Naive B cell (primary cell): ENCODE measurements around the gene GEMIN4. TPM values are rescaled to one million over a fixed set of nuclear protein-coding genes. Genes with fewer than 3 reads are reported as not detected.
"Not testable (repeated sequence)": the region's sequence is repeated elsewhere in the genome, so short reads cannot be mapped to it uniquely, and the experiment has no call there.

Experiments used
- ATAC-seq, 2 donors: fragments of 150-1000 bp; cut with Tn5 transposase; 2 replicates each; pipeline ENCODE4 v1.10.0; 2021; ENCODE audit warnings: low read depth in 2 of 2, mild to moderate bottlenecking in 2 of 2, moderate library complexity in 2 of 2
- DNase-seq: peaks from one replicate; pipeline ENCODE4 v3.0.0; 2022
- H3K27ac Mint-ChIP-seq, 6 donors: one replicate each; pipeline ENCODE4 v1.8.0; 2020 to 2022; ENCODE audit warnings: mild to moderate bottlenecking in 6 of 6, mixed read lengths in 6 of 6, moderate library complexity in 5 of 6, inconsistent platforms in 2 of 6
- H3K27me3 Mint-ChIP-seq, 3 donors: one replicate each; pipeline ENCODE4 v1.8.0; 2021 to 2022; ENCODE audit warnings: mixed read lengths in 3 of 3, mild to moderate bottlenecking in 1 of 3
- H3K36me3 Mint-ChIP-seq, 2 donors: one replicate each; pipeline ENCODE4 v1.8.0; 2020 to 2022; ENCODE audit warnings: mixed read lengths in 2 of 2, inconsistent platforms in 1 of 2, mild to moderate bottlenecking in 1 of 2
- H3K4me1 Mint-ChIP-seq, 3 donors: one replicate each; pipeline ENCODE4 v1.8.0; 2020 to 2022; ENCODE audit warnings: mixed read lengths in 3 of 3, inconsistent platforms in 1 of 3, mild to moderate bottlenecking in 1 of 3, moderate library complexity in 1 of 3
- H3K4me3 Mint-ChIP-seq, 8 donors: one replicate each; pipeline ENCODE4 v1.8.0; 2020 to 2022; ENCODE audit warnings: mild to moderate bottlenecking in 8 of 8, mixed read lengths in 8 of 8, moderate library complexity in 8 of 8, inconsistent platforms in 2 of 8
- H3K9me3 Mint-ChIP-seq, 7 donors: one replicate each; pipeline ENCODE4 v1.8.0; 2020 to 2022; ENCODE audit warnings: mixed read lengths in 7 of 7, mild to moderate bottlenecking in 5 of 7, inconsistent platforms in 2 of 7, moderate library complexity in 1 of 7
- polyA plus RNA-seq, 6 donors: library from polyadenylated mRNA; unstranded; fragments of 300-500 nt; fragmentation: Illumina TruSeq; gene quantifications; one replicate each; pipeline ENCODE4 v1.2.3, GENCODE V29; 2021; ENCODE audit warnings: low read depth in 6 of 6

GEMIN4 gene
- polyA plus RNA-seq: 10 to 100 TPM; 22.8 to 37.8 (median 26.2) TPM

DNA sequence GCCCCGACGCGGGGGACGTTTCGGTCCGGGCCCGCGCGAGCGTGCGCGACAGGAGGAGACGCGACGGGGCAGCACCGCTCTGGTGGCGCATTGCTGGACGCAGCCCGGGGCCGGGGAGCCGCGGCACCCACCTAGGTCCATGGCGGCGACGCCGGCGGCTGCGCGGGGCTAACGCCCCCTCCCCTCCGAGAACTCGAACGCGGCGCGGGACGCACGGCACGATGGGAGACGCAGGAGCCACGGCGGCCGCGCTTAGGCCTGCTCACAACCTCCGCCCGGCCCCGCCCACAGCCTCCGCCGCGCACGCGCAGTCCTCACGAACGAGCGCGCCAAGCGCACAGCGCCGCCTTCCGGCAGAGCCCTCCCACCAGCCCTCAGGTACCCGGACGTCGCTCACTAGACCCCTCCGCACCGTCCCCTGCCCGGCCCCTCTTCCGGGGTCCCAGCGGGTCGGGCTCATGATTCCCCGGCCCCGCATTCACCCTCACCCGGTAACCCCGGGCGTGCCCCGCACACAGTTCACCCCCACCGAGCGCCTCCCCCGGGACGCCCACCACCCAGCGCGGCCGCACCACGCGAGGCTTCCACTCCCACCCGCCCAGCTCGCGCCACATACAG is at the start of gene GEMIN4:
Gene GEMIN4 (minus strand): TSS at position 263 of the 618 bp plus-strand sequence. CDS start 122 bp downstream, at position 141.
- H3K4me3 Mint-ChIP-seq: peak within 1 kb of the TSS; percentile 91 to 97 (median 96)
- H3K36me3 Mint-ChIP-seq: no peaks in the 10 kb centered on the region
- H3K27ac Mint-ChIP-seq: peak within 1 kb of the TSS; percentile 96 to 100 (median 98)
- DNase-seq (peak; percentile 99), ATAC-seq (peak; percentile 78 to 79)
- H3K27me3 Mint-ChIP-seq: no peaks in the 10 kb centered on the region
- H3K9me3 Mint-ChIP-seq: no peaks in the 10 kb centered on the region
- H3K4me1 Mint-ChIP-seq: peaks cover 37 to 41% (median 38%) of the 10 kb centered on the region in 3 donors

DNA sequence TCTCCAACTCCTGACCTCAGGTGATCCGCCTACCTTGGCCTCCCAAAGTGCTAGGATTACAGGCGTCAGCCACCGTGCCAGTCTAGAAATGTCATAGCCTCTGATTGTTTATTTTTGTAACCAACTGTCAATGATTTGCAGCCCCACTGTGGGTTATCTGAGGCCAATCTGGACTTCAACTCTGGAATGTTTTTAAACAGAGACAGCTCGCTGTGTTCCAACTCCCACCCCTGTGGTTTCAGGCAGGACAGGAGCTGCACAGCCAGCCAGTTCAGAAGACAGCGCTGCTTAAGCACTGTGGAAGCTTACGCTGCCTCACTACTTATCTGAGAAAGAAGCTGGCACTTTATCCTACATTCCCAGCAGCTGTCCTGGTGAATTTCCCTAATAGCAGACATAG is 49.6 kb upstream of the GEMIN4 start:
- Mint-ChIP-seq H3K27ac (no peak overlapping the region), H3K36me3 (no peaks in the 10 kb centered on the region), H3K4me1 (peaks cover 0 to 2% (median 0%) of the 10 kb centered on the region in 3 donors), H3K4me3 (no peak overlapping the region), H3K27me3 (no peaks in the 10 kb centered on the region), H3K9me3 (no peaks in the 10 kb centered on the region)
- no peak for ATAC-seq
- no peak for DNase-seq

DNA sequence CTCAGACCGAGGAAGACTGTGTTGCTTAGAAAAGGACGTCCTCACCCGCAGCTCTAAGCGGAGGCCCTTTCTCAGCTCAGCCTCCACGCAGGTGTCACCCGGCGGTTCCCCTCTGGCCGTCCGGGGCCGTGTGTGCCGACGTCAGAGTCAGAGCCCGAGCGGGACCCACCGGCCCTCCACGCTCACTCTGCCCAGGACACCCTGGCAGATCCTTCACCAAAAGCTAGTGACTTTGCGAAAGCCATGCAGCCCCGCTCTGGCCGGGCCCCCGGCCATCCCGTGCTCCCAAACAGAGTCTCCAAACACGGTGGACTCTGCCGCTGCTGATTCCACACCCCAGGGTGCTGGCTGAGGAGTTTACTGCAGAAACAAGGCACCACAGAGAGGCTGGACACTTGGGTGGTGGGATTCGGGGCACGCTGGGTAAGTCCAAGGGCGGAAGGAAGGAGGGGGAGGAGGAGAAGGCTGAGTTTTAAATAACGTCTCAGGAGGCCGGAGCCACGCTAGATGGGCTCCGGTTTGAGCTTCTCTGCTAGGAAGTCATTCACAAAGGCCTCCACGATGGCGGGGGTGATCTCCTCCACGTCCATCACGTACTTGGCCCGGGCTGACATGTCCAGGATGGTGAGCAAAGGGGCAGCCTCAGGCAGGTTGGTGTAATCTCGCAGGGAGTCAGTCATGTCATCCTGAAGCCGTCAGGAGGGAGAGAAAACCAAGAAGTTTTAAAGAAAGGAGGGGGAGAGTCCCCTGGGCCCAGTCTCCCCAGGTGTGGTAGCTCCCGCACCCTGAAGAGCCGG is 48.6 kb upstream of the GEMIN4 start:
- ATAC-seq: no peak
- Mint-ChIP-seq H3K36me3 (no peaks in the 10 kb centered on the region), H3K27ac (peak overlapping the region in 1 of 6 donors; percentile 47), H3K4me1 (peaks cover 0 to 3% (median 0%) of the 10 kb centered on the region in 3 donors), H3K27me3 (no peaks in the 10 kb centered on the region), H3K9me3 (no peaks in the 10 kb centered on the region), H3K4me3 (no peak overlapping the region)
- DNase-seq: no peak

DNA sequence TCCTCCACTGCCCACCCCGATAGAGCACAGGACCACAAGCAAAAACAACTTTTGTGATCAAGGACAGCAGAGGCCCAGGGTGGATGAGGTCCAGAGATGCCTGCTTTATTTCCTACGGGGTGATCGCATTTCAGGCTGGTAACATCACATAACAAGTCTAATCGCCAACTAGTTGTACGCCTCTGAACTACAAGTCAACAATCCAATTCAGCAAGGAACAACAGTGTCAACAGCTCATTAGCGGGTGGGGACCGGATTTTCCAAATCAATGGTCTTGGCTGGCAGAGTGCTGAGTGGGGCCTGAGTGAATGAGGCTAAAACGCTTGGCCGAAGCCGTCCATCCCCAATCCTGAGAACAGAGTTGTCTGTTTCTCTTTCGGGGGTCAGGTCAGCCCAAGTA is 47.2 kb upstream of the GEMIN4 start:
- Mint-ChIP-seq H3K27ac (no peak overlapping the region), H3K4me3 (no peak overlapping the region), H3K27me3 (no peaks in the 10 kb centered on the region), H3K9me3 (no peaks in the 10 kb centered on the region), H3K36me3 (no peaks in the 10 kb centered on the region), H3K4me1 (peaks cover 0 to 11% (median 5%) of the 10 kb centered on the region in 3 donors)
- no peak for ATAC-seq
- DNase-seq: no peak

DNA sequence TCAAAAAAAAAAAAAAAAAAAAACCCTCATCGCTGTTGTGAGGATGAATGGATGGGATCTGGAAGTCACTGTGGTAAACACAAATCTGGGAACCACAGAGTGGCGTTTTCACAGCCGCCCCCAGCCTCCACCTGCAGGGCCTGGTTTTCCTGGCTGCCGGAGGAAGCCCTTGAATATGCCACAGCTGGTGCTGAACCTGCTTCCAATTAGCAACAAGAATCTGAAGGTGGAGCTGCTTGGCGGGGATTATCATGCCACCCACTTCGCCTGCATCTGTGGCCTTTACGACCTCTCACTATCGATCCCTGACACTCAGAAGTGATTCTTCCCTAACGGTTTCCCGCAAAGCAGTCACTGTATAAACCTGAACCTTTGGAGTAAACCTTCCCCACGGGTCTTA is 46.2 kb upstream of the GEMIN4 start:
- no peak overlapping the region for H3K27ac Mint-ChIP-seq

DNA sequence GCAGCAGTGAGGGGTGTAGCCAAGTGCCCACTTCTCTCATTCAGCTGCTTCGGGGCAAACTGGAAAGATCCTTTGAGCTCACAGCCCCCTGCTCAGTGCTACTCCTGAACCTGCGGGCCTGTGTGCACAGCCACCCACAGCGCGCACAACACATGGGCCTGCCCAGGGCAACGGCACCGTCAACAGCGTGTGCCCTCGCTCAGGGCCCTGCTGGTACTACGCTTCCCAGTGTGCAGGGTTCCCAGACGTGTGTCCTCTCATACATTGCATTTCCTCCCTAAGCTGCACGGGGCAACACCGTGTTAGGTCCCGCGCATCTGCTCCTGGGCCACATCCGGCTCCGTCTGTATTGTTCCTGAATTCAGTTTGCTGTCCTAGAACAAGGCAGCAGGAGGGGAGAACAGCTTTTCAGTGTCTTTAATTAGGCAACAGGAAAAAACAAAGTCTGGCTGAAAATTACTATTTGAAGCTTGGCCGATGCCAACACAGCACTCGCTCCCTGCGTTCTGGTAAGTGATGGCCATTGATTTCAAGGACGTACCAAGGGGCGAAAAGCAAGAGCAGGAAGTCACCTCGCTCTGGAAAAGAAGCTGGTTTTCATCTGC is 45.3 kb upstream of the GEMIN4 start:
- peak overlapping the region in 1 of 6 donors; percentile 70 for H3K27ac Mint-ChIP-seq
- DNase-seq (no peak), ATAC-seq (no peak)
- no peaks in the 10 kb centered on the region for H3K9me3 Mint-ChIP-seq
- no peaks in the 10 kb centered on the region for H3K36me3 Mint-ChIP-seq
- H3K4me3 Mint-ChIP-seq: no peak overlapping the region
- H3K27me3 Mint-ChIP-seq: no peaks in the 10 kb centered on the region
- peaks cover 0 to 11% (median 5%) of the 10 kb centered on the region in 3 donors for H3K4me1 Mint-ChIP-seq

More for the DNA sequence above, 46.2 kb upstream of the GEMIN4 start:
- Mint-ChIP-seq H3K27me3 (no peaks in the 10 kb centered on the region), H3K4me3 (no peak overlapping the region), H3K4me1 (peaks cover 0 to 11% (median 5%) of the 10 kb centered on the region in 3 donors), H3K9me3 (no peaks in the 10 kb centered on the region), H3K36me3 (no peaks in the 10 kb centered on the region)
- no peak for DNase-seq
- no peak for ATAC-seq

DNA sequence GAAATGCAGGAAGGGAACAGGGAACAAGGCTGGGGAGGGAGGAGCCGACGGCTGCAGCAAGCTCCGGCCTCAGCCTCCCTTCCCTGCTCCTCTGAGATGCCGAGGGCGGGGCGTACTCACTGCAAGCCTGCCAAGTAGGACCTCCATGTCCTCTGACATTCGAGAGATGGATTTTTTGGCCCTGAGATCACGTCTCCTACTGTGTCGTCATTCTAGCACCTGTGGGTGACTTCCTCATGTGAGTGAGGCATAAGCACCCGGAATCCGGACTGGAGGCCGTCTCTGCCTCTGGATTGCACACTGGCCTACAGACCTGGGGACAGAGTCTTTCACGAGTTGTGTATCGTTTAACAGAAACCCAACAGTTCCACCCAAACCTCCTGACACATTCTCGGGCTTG is 44.5 kb upstream of the GEMIN4 start:
- no peak for ATAC-seq
- no peaks in the 10 kb centered on the region for H3K36me3 Mint-ChIP-seq
- H3K4me3 Mint-ChIP-seq: no peak overlapping the region
- no peaks in the 10 kb centered on the region for H3K27me3 Mint-ChIP-seq
- no peaks in the 10 kb centered on the region for H3K9me3 Mint-ChIP-seq
- no peak for DNase-seq
- H3K27ac Mint-ChIP-seq: peak overlapping the region in 3 of 6 donors; percentile 18 to 89 (median 22)
- H3K4me1 Mint-ChIP-seq: peaks cover 0 to 11% (median 5%) of the 10 kb centered on the region in 3 donors

DNA sequence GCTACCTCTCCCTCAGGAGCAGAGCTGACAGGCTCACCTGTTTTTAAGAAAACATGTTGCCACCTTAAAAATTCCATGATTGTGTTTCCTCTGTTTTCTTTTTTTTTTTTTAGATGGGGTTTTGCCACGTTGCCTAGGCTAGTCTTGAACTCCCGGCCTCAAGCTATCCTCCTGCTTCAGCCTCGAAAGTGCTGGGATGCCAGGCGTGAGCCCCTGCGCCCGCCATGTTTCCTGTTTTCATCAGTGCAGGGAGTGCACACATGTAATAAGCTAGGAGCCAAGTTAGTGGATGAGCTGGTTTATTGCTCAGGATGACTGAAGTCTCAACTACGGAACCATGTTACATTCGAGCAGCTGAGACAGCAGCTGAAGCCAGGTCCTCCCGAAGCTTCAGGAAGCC is 43.7 kb upstream of the GEMIN4 start:
- Mint-ChIP-seq H3K36me3 (peaks cover 7% of the 10 kb centered on the region in 2 donors), H3K27ac (peak overlapping the region in 2 of 6 donors; percentile 15 to 44), H3K4me1 (peaks cover 0 to 13% (median 10%) of the 10 kb centered on the region in 3 donors), H3K9me3 (no peaks in the 10 kb centered on the region), H3K4me3 (peak overlapping the region in 1 of 8 donors; percentile 37), H3K27me3 (no peaks in the 10 kb centered on the region)
- ATAC-seq: no peak
- DNase-seq: no peak

DNA sequence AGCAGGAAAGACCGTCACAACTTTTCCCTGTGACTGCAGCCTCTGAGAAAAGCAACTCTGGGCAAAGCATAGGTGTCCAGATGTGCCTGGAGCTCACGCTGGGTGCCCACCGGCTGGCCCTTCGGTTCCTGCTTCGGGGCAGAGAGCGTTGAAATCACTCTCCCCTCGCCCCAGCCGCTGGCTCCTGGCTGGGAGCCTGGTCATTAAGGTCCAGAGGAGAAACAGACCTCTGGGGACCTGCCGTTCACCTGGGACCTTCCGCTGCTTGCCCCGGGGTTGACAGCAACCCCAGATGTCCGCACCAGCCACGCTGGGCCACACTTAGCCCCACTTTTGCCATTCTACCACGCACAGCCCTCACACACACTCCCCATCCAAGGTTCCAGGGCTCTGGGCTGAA is 43.2 kb upstream of the GEMIN4 start:
- DNase-seq: no peak
- Mint-ChIP-seq H3K4me1 (peaks cover 0 to 13% (median 10%) of the 10 kb centered on the region in 3 donors), H3K4me3 (no peak overlapping the region), H3K36me3 (peaks cover 7 to 8% of the 10 kb centered on the region in 2 donors), H3K27ac (peak overlapping the region in 2 of 6 donors; percentile 44 to 56), H3K27me3 (no peaks in the 10 kb centered on the region), H3K9me3 (no peaks in the 10 kb centered on the region)
- no peak for ATAC-seq

DNA sequence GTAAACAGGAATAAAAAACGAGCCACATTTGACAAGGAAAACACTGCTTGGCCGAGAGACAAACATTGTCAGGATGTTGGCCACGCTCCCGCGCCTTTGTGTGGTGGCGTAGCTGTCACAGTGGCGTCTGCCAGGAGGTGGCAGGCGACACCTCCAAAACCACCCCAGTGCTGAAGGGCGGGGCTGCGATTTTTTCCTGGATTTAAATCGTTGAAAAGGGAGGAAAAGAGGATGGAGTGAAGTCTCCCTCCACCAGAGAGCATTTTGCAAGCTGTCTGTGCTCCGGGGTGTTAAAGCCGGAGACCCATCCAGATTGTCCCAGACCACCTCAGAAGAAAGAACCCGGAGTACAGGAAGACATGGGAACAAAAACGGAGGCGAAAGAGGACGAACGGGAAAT is 42.8 kb upstream of the GEMIN4 start:
- peaks cover 0 to 13% (median 10%) of the 10 kb centered on the region in 3 donors for H3K4me1 Mint-ChIP-seq
- peak overlapping the region in 4 of 8 donors; percentile 24 to 52 (median 38) for H3K4me3 Mint-ChIP-seq
- peak; percentile 24 for DNase-seq
- H3K27me3 Mint-ChIP-seq: no peaks in the 10 kb centered on the region
- ATAC-seq: peak; percentile 76 to 85
- H3K9me3 Mint-ChIP-seq: no peaks in the 10 kb centered on the region
- H3K36me3 Mint-ChIP-seq: peaks cover 7 to 8% of the 10 kb centered on the region in 2 donors
- H3K27ac Mint-ChIP-seq: peak overlapping the region in 4 of 6 donors; percentile 42 to 87 (median 64)

DNA sequence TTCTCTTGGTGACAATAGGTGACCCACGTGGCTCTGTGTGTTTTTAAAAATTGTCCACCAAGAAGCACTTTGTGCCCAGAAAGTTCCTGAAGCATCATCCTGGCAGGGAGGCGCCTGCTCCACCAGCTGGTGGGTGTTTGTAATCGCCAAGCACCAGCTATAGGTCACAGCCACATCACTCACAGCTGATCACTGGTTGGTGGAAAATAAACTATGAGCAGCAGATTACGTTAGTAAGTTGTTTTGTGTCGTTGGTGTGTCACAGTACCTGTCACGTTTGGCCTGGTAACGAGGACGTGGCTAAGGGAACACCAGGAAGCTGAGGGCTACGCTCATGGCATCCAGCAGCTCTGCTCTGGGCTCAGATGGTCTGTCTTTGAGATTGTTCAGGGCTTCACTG is 40.2 kb upstream of the GEMIN4 start:
- ATAC-seq: no peak
- H3K27ac Mint-ChIP-seq: peak overlapping the region in 1 of 6 donors; percentile 33
- H3K27me3 Mint-ChIP-seq: no peaks in the 10 kb centered on the region
- peaks cover 1 to 13% (median 12%) of the 10 kb centered on the region in 3 donors for H3K4me1 Mint-ChIP-seq
- no peak for DNase-seq
- no peak overlapping the region for H3K4me3 Mint-ChIP-seq
- H3K9me3 Mint-ChIP-seq: no peaks in the 10 kb centered on the region
- peaks cover 11 to 14% of the 10 kb centered on the region in 2 donors for H3K36me3 Mint-ChIP-seq

DNA sequence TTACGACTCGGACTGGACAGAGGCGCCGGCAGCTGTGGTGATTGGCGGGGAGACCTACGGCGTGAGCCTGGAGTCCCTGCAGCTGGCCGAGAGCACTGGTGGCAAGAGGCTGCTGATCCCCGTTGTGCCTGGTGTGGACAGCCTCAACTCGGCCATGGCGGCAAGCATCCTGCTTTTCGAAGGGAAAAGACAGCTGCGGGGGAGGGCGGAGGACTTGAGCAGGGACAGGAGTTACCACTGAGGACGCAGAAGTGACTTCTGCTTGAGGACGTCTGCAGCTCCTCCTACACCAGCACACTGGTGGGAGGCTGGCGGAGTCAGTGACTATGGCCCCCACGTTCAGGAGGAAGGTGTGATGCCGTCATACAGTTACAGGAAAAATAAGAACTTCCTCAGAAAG is 39.8 kb upstream of the GEMIN4 start:
- ATAC-seq: no peak

DNA sequence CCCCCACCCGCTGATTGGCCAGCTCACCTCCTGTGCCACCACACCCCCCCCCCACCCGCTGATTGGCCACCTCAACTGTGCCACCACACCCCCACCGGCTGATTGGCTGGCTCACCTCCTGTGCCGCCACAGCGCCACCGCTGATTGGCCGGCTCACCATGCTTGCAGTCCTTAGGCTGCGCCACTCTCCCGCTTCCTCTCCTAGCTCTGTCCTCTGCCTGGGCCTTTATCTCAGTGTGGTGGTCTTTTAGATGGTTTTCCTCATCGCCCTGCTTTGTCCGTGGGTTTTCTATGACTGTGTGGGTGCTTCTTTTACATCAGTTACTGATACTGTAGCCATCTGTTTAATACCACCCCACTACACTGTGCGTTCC is 38.8 kb upstream of the GEMIN4 start:
- Mint-ChIP-seq H3K4me1 (peaks cover 5 to 15% (median 10%) of the 10 kb centered on the region in 3 donors), H3K36me3 (peaks cover 14 to 16% of the 10 kb centered on the region in 2 donors), H3K27ac (peak overlapping the region in 1 of 6 donors; percentile 74)
- not testable (repeated sequence) for H3K4me3 Mint-ChIP-seq, ATAC-seq, H3K27me3 Mint-ChIP-seq, H3K9me3 Mint-ChIP-seq, DNase-seq

More for the DNA sequence above, 39.8 kb upstream of the GEMIN4 start:
- Mint-ChIP-seq H3K36me3 (peaks cover 14 to 16% of the 10 kb centered on the region in 2 donors), H3K4me3 (peak overlapping the region in 1 of 8 donors; percentile 60), H3K4me1 (peaks cover 5 to 15% (median 13%) of the 10 kb centered on the region in 3 donors), H3K9me3 (no peaks in the 10 kb centered on the region), H3K27ac (no peak overlapping the region), H3K27me3 (no peaks in the 10 kb centered on the region)
- DNase-seq: no peak
